ENCODE measurements around the gene SLC25A24. TPM values are rescaled to one million over a fixed set of nuclear protein-coding genes. Genes with fewer than 3 reads are reported as not detected.

SLC25A24 gene
- total RNA-seq, 1 donor from 2014 or later, result 7.0 TPM

DNA sequence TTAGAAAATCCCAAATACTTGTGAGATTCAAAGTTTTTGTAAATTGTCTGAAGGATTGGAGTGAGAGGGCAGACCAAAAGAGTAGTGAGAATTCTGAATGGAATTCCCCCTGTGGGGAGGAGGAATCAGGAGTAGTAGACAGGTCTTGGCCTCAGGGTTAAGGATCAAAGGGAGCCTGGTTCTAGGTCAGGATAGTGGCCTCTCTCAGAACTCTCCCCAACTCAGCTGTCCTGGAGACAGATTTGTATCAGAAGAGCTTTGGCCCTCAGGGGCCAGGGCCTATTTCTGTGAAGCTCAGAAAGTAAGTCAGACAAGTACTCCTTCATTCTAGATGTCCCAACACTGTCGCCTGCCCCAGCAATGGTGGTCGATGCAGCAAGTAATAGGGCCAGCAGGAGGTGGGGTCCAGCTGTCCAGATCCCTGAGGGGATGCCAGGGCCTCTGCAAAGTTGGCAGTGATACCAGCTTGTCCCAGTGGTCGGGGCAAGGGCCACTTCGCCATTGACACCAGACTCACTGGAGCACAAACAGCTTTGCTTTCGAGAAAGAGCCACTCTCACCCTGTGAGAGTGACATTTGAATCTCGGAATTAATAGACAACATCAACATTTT is 115.2 kb downstream of the SLC25A24 start:
- TF ChIP-seq, protein P1, sequence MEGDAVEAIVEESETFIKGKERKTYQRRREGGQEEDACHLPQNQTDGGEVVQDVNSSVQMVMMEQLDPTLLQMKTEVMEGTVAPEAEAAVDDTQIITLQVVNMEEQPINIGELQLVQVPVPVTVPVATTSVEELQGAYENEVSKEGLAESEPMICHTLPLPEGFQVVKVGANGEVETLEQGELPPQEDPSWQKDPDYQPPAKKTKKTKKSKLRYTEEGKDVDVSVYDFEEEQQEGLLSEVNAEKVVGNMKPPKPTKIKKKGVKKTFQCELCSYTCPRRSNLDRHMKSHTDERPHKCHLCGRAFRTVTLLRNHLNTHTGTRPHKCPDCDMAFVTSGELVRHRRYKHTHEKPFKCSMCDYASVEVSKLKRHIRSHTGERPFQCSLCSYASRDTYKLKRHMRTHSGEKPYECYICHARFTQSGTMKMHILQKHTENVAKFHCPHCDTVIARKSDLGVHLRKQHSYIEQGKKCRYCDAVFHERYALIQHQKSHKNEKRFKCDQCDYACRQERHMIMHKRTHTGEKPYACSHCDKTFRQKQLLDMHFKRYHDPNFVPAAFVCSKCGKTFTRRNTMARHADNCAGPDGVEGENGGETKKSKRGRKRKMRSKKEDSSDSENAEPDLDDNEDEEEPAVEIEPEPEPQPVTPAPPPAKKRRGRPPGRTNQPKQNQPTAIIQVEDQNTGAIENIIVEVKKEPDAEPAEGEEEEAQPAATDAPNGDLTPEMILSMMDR (IDR thresholded peaks at IDR 0.05), result no peak
- no peaks in the 10 kb centered on the region for H3K4me1 ChIP-seq
- no peak for DNase-seq (ENCODE audit: low spot score in 2 of 2)
- no peak overlapping the region for H3K4me3 ChIP-seq
- no peak overlapping the region for H3K27ac ChIP-seq
- no peaks in the 10 kb centered on the region for H3K9me3 ChIP-seq
- H3K36me3 ChIP-seq, result no peaks in the 10 kb centered on the region
- no peaks in the 10 kb centered on the region for H3K27me3 ChIP-seq
- intact Hi-C loops (cut with DNase I), result no loop called here

Other genes starting within 250 kb of the SLC25A24 start
- gene VAV3, start 235.2 kb downstream of the SLC25A24 start, total RNA-seq, result 0.64 TPM
- gene NBPF4, start 43.7 kb upstream of the SLC25A24 start, total RNA-seq, result not detected
- not detected for gene NBPF6, start 250.0 kb upstream of the SLC25A24 start, total RNA-seq

All from ascending aorta (tissue), 2 donors.